IPS-18c (cell line): ENCODE data around the gene C19orf73.
A peak's percentile ranks its signal among the peaks of the same experiment; 100 is the strongest.

ENCODE experiments used
- H3K4me3 ChIP-seq: 2 replicates; pipeline ENCODE4 v1.7.0; 2013; ENCODE audit warnings: low read depth, mild to moderate bottlenecking, low read length, moderate library complexity; ENCODE audit not compliant: insufficient read depth
- H3K9me3 ChIP-seq: one replicate; pipeline ENCODE4 v1.6.1; 2013; ENCODE audit warnings: mild to moderate bottlenecking, low read length, moderate library complexity; ENCODE audit not compliant: control insufficient read depth, insufficient read depth

The C19orf73 gene, protein sequence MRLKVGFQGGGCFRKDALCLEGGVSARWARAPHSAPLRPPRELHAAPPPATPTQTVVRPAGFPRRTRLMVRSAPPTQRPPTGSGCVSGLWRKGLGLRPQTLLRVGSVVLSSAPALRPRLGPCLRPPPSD

DNA sequence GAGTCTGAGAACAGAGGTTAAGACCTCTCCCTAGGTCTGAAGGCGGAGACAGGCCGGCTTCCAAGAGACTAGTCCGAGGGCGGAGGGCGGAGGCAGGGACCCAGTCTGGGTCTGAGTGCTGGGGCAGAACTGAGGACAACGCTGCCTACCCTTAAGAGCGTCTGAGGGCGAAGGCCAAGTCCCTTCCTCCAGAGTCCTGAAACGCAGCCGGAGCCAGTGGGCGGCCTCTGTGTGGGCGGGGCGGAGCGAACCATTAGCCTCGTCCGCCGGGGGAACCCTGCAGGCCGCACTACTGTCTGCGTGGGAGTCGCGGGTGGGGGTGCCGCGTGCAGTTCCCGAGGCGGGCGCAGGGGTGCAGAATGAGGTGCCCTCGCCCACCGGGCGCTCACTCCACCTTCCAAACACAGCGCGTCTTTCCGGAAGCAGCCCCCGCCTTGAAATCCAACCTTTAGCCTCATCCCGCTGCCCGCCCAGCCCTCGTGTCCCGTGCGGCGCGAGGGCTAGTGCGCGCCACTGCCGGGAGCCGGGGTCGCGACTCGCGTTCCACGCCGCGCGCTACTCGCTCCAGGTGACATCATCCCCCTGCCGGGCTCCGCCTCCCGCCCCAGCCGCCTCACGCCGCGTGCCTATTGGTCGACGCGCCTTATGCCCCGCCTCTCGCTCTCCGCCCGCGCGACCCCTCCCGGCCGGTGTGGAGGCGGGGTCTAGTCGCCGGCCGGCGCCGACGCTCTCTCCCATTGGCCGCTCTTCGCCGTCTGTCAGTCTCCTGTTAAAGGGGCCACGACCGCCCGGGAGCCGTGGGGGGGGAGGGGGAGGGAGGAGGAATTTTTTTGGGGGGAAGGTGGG is at the start of gene C19orf73:
C19orf73 (minus strand) TSS at position 579 of the 846 bp plus-strand sequence; CDS start at position 458, 121 bp downstream.
- Histone ChIP-seq H3K9me3 (no peaks in the 10 kb centered on the region), H3K4me3 (peak within 1 kb of the TSS; percentile 87)

DNA sequence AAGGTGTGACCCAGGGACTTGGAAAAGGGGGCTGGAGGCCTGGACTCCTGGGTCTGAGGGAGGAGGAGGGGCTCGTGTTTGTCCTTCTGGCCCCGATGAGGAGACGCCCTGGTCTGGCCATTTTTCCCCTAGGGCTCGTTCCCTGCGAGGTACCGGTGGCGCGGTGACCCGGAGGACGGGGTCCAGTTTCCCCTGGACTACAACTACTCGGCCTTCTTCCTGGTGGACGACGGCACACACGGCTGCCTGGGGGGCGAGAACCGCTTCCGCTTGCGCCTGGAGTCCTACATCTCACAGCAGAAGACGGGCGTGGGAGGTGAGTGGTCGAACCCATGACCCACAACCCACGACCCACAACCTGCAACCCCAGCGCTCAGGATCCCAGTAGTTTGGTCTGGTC is 49.5 kb upstream of the C19orf73 start:
- Histone ChIP-seq H3K4me3 (no peak overlapping the region), H3K9me3 (no peaks in the 10 kb centered on the region)

DNA sequence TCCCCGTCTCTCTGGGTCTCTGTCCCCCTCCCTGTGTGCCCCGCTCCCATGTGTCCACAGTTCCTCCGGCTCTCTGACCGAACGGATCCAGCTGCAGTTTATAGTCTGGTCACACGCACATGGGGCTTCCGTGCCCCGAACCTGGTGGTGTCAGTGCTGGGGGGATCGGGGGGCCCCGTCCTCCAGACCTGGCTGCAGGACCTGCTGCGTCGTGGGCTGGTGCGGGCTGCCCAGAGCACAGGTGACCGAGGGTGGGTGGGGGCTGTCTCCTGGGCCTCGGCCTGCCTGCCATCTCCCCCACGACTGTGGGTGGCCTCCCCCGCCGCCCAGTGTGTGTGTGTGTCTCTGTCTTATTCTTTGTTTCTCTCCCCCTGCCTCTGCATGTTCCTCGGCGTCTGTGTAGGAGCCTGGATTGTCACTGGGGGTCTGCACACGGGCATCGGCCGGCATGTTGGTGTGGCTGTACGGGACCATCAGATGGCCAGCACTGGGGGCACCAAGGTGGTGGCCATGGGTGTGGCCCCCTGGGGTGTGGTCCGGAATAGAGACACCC is 49.0 kb upstream of the C19orf73 start:
- Histone ChIP-seq H3K4me3 (no peak overlapping the region), H3K9me3 (no peaks in the 10 kb centered on the region)

DNA sequence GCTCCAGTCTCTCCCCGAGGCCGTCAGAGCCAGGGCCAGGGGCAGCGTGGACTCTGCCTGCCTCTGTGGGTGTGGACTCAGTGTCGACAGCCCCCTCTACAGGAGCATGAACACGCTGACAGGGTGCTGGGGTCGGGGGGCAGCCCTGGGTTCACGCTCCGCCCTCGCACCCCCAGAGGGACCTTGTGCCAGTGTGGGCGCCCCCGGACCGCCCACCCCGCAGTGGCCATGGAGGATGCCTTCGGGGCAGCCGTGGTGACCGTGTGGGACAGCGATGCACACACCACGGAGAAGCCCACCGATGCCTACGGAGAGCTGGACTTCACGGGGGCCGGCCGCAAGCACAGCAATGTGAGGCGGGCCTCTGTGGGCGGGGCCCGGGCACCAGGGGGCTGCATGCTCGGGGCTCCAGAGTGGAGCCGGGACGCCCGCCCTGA is 46.9 kb upstream of the C19orf73 start:
- no peak overlapping the region; the same call in 1 of the 2 replicates for H3K4me3 ChIP-seq

DNA sequence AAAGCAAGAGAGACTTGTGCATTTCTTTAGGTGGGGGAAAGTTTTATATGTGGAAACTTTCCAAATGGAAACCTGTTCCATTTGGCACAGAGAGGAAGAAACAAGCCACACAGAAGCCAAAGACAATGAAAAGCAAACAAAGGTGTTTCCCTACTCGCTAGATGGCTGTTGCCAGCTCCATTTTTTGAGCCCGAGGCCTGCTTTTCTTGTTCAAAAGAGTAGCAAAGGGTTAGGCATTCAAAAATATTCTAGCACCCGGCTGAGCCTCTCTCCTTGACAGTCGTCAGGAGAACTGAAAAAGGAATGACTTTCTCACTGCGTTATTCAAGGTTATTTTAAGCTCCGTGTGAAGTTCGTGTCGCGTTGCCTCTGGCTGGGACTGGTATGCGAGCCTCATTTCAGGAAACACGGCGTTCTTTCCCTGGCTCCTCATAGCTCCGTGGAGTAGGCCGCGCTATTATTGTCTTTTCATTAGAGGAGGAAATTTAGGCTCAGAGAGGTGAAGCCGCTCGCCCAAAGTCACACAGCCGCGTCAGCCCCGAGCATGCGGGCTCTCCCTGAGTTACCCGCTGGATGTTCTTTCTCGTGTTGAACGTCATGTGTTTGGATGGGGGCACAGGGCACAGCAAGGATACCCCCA is 46.3 kb upstream of the C19orf73 start:
- no peak overlapping the region for H3K4me3 ChIP-seq
- no peaks in the 10 kb centered on the region for H3K9me3 ChIP-seq

More for the DNA sequence above, 46.9 kb upstream of the C19orf73 start:
- H3K9me3 ChIP-seq = no peaks in the 10 kb centered on the region

DNA sequence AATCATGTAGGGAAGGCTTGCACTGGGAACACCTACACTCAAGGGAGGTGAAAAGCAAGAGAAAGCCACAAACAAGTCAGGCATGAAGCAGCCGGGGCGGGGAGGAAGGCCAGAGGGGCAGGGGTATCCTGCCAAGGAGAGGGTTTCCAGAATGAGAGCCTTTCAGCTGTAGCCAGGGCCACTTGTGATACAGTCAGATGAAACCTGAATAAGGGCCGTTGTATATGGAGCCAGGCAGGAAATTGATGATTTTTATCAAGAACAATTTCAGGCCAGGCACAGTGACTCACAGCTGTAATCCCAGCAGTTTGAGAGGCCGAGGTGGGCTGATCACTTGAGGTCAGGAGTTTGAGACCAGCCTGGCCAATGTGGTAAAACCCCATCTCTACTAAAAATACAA is 43.0 kb upstream of the C19orf73 start:
- no peak overlapping the region for H3K4me3 ChIP-seq
- no peaks in the 10 kb centered on the region for H3K9me3 ChIP-seq

DNA sequence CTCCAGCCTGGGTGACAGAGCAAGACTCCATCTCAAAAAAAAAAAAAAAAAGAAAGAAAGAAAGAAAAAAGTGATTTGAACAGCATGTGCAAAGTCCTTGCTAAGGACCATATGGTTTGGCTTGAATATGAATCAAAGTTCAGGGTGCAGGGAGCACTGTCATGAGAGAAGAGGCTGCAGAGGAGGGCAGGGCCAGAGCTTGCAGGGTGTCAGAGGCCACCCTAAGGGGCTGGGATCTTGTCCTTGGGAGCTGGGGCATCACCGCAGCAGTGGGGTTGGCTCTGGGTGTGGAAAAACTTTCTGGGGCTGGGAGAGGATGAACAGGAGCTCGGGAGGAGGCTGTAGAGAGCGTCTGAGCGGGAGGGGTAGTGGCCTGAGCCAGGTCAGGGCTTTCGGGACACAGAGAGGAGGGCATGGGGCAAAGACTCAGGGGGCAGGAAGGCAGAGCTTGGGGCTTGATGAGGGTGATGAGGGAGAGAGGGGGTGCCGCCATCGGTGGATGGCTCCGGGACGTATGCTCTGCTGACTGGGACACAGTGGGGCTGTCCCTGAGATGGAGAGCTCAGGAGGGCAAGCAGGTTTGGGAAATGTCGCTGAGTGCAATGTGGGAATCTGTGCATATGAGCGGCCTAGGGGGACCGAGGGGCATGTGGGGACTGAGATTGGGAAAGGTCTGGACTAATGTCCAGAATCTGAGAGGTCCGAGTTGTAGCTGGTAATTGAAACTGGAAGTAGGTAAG is 41.7 kb upstream of the C19orf73 start:
- Histone ChIP-seq H3K9me3 (no peaks in the 10 kb centered on the region), H3K4me3 (no peak overlapping the region)

DNA sequence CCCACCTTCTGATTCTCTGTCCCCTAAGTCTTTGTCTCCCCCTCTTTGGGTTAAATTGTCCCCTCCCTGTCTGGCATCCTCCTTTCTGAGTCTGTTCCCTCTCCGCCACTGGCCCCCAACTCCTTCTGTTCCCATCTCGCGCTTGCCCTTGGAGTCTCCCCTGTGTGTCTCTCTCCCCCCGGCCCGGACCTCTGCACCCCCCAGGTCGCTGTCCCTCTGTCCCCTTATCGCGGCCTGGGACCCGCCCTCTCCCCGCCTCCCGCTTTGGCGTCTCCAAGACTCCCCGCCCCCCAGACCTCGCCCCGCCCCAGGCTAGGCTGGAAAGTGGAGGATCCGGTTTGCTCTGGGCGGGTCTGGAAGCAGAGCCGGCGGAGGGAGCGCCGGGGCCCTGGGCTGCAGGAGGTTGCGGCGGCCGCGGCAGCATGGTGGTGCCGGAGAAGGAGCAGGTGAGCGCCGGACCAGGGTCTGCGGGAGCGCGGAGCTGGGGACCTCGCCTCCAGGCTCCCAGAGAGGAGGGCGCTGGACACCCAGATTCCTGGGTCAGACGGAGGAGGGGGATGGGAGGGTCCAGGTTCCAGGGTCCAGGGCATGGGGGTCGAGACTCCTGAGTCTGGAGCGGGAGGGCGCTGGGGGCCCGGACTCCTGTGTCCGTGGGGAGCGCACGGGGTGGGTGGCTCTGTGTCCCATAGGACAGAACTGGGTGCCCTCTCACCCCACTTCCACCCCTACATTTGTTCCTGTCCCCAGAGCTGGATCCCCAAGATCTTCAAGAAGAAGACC is 38.7 kb upstream of the C19orf73 start, which contains the start of gene TRPM4:
TRPM4 (plus strand) TSS at position 348 of the 780 bp plus-strand sequence; CDS start at position 423, 75 bp downstream.
- H3K9me3 ChIP-seq = no peaks in the 10 kb centered on the region
- H3K4me3 ChIP-seq = peak within 1 kb of the TSS; percentile 84

DNA sequence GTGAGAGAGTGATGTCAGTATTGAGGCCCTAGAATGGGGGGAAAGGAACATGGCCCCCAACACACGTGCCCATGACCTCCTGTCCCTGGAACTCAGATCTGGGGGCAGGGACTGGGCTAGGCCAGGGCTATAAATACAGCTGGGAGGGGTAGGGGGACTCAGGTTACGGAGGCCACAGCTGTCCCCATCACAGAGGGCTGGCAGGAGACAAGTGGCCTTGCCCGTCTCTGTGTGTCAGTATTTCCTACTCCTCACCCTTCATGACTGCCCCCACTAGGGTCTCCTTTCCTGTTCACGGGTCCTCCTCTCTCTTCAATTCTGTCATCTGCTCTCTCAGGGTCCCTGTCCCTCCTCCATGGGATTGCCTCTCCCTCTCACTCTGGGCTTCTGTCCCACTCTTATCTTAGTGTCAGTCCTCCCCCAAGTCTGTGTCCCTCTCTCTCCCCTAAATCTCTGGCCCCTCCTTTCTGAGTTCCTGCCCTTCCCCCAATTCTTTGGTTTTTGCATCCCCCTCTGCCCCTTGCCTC is 36.9 kb upstream of the C19orf73 start:
- Histone ChIP-seq H3K4me3 (peak overlapping the region; percentile 31; the same call in 1 of the 2 replicates), H3K9me3 (no peaks in the 10 kb centered on the region)

DNA sequence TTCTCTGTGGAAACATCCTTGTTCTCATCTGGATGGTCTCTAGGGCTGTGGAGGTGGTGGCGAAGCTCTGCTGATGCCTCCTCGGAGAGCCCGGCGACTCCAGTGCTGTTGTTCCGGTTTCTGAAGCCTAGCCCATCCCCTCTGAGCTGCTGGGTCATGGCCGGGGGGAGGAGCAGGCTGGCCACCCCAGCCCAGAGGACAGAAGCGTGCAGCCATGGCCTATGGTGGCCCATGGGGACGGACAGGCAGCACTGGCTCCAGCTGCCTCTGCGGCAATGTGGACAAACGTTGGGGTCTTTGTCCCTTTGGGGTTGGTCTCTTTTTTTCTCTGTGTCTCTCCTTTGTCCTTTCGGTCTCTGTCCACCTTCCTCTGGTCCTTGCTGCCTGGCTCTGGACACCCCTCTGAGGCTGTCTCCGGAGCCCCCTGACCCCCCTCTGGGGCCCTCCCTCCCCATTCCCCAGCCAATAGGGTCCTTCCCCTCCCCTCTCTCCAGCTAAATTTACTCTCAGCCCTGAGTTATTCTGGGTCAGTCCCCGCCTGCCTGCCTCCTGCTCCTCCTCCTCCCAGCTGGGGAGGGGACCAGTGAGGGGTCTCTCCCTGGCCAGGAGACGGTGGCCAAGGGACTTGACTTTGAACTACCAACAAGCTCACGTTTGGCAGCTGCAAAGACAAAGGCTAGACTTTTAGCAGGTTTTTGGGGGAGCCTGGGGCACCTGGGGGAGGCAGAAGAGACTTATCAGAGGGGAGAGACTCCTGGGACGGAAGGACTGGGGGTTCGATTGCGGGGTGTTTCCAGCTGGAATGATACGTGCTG is 36.3 kb upstream of the C19orf73 start, which contains the start of gene HRC:
HRC (minus strand) TSS at position 392 of the 815 bp plus-strand sequence; CDS start at position 233, 159 bp downstream.
- Histone ChIP-seq H3K4me3 (peak within 1 kb of the TSS; percentile 31; the same call in 1 of the 2 replicates), H3K9me3 (no peaks in the 10 kb centered on the region)

DNA sequence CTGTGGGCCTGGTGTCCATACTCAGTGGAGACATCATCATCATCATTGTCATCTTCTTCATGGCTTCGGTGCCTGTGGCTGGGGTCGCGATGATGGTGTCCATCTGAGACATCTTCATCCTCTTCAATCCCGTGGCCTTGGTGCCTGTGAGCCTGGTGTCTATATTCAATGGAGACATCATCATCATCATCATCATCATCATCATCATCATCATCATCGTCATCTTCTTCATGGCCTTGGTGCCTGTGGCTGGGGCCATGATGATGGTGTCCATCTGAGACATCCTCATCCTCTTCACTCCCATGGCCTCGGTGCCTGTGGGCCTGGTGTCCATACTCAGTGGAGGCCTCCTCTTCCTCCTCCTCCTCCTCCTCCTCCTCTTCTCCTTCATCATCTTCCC is 35.3 kb upstream of the C19orf73 start:
- H3K9me3 ChIP-seq = no peaks in the 10 kb centered on the region

DNA sequence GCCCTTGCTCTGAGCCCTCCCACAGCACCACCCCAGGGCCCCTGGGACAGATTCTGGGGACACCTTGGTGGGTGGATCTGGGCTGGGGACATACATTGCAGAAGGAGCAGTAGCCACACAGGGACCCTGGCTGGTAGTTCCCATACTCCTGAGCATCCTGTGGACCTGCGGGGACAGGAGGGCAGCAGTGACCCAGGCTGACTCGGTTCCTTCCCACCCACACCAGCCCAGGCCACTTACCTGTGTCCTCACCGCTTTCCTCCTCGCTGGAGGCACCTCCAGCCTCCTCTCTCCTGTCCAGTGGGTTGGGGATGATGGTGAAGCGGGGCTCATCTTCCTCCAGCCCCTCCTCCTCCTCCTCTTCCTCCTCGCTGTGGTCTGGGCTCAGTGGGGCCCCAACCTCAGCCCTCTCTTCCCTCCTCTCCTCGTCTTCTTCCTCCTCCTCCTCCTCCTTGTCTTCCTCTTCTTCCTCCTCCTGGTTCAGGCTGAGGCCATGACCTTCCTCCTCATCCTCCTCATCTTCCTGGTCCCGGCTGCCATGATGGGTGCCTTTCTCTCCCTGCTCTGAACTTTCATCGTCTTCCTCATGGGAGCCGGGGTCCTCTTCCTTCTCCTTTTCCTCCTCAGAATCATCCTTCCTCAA is 34.3 kb upstream of the C19orf73 start:
- no peak overlapping the region; the same call in 1 of the 2 replicates for H3K4me3 ChIP-seq
- H3K9me3 ChIP-seq = no peaks in the 10 kb centered on the region

More for the DNA sequence above, 35.3 kb upstream of the C19orf73 start:
- H3K4me3 ChIP-seq = no peak overlapping the region

DNA sequence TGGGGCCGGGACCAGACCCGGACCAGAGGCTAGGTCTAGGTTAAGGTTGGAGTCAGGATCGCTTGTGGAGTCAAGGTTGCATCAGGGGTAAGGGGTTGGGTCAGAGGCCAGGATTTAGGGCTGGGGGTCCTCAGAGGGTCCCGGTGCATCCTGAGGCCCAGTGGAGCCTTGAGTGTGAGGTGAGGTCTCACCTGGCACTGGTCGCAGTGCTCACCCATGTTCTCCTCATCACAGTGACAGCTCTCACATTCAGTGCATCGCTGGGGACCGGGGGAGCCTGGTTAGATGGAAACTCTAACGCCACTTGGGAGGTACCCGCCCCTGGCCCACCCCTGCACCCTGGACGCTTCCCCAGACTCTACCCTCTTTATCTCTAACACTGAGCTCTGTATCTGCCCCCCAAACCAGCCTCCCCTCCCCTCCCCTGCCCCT is 33.2 kb upstream of the C19orf73 start:
- H3K9me3 ChIP-seq = no peaks in the 10 kb centered on the region
- H3K4me3 ChIP-seq = peak overlapping the region; percentile 38

DNA sequence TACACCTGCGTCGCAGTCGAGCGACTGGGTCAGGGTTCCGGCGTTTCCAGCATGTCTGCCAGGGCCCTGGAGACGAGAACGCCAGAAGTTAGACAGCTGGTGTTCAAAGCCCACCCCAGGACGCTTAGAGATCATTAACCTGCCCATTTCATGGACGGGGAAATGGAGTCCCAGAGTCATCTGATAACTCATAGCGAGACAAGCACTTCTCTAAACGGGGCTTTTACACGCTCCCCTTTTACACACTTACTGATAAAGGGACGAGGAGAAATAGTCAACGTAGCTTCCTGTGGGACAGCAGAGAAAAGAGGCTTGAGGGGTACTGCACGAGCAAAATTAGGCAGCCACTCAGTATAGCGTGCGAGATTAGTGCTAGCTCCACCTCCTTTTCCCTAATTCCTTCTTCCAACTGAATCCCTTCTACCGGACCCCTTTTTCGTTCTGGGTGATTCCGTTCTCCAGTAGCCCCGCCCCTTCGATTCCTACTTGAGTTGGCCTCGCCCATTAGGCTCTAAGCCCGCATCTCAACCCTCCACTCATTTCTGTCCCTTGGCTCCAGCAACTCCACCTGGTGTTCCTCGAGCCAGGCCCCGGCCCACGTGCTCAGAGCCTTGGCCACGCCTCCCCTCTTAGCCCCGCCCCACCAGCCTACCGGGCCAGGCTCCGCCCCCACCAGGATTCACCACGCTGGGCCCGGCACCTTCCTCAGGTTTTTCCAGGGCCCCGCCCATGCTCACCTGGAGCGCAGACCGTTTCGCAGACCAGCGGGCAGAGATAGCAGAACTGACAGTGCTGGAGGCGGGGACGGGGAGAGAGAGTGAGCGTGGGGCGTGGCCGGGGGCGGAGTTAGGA is 32.5 kb upstream of the C19orf73 start:
- Histone ChIP-seq H3K4me3 (peak overlapping the region; percentile 78; the same call in 1 of the 2 replicates), H3K9me3 (no peaks in the 10 kb centered on the region)
